Epidermal melanocyte (primary cell): Measurements from ENCODE around the gene ALK.
A peak's percentile ranks its signal among the peaks of the same experiment; 100 is the strongest.

Source experiments
- DNase-seq: peaks from one replicate; pipeline ENCODE4 v3.0.0; 2011; ENCODE audit warnings: low spot score; ENCODE audit not compliant: insufficient read length

Gene ALK

DNA sequence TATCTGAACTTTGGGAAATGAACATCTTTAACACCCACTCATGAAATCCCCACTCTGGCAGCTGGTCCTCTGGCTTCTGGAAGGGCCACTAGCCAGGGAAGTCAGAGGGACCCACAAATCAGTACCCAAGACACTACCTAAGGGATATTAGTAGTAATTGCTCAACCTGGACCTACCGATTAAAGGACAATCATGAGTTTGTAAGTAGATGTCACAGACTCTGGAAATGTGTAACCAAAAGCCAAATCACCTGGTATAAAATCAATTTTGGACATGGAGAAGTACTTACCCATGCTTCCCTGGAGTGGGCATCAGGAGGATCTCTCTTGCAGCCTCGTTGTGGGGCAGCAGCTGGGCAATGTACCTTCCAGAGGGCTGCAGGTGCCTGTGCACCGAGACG lies 389.8 kb downstream of the ALK start:
- no peak for DNase-seq

DNA sequence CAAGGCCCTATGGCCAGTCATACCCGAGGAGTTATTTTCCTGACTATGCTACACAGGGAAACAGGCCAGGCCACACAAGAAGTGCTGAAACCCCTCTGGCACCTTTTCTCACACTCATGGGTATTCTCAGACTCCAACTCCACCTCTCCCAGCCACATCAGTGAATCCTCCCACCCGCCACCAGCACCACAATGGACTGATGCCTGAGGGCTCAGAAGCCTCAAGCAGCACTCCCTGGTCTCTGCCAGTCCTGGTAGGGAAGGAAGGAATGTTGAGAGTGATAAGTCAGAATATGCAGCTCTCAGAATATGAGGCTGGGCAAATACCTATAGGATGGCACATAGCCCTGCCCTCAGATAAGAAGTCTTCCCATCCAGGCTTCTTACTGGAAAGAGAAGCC lies 391.1 kb downstream of the ALK start:
- no peak for DNase-seq

DNA sequence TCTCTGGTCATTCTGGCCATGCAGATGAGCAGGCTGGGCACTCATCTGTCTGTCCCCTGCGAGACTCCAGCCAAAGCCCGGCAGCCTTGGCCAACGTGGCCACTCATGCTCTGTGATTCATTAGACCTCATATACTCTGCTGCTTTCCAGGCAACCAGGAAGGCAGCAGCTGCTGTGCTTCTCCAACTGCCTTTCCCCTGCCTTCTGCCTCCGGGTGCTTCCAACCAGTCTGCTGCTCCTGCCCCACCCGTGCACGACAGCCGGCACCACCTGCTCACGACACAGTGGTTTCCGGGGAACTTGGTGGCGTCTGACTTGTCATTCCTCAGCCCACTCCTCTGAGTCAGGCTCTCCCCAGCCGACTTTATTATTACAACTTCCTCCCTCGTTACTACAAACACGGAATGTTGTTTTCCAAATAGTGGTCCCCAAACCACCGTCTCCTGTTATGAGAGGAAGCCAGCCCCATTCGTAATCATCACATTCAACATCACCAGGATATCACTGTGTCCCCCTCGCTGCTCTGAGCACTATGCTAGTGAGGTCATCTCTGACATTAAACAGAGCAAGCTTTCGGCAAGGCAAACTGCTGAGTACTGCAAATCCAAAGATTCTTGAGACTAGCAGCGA lies 392.4 kb downstream of the ALK start:
- no peak for DNase-seq

DNA sequence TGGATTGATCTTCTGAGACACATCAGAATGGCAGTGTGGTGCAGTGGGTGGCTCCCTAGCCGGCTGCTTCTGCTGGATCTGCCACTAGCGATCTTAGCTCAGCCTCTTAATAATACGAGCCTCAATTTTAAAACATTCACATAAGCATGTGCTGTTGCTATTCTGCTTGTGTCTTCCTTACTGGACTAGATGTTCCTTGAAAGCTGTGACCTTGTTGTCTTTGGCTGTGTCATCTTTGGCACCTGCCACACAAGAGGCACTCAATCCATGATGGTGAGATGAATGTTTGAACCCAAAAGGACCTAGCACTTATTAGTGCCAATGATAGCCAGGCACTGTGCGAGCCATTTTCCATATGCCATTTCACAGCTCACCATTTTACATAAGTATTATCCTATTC lies 393.0 kb downstream of the ALK start:
- DNase-seq: no peak

DNA sequence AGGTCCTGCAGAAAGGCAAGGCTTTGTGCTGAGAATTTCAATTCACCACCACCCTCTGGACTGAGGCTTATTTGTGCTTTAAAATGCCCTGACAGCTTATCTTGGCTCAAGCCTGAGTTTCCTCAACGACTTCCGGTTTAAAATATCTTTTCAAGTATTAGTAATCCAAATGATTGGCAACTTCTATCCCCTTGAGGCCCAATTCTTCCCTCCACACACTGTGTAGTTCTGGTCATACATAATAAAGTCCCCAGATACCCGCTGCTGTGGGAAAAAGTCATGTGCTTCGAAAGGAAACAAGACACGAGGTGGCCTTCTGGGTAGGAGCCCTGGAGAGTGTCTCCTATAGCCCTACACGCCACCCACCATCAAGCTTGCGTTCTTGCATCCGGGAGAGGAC lies 393.4 kb downstream of the ALK start:
- DNase-seq: no peak

DNA sequence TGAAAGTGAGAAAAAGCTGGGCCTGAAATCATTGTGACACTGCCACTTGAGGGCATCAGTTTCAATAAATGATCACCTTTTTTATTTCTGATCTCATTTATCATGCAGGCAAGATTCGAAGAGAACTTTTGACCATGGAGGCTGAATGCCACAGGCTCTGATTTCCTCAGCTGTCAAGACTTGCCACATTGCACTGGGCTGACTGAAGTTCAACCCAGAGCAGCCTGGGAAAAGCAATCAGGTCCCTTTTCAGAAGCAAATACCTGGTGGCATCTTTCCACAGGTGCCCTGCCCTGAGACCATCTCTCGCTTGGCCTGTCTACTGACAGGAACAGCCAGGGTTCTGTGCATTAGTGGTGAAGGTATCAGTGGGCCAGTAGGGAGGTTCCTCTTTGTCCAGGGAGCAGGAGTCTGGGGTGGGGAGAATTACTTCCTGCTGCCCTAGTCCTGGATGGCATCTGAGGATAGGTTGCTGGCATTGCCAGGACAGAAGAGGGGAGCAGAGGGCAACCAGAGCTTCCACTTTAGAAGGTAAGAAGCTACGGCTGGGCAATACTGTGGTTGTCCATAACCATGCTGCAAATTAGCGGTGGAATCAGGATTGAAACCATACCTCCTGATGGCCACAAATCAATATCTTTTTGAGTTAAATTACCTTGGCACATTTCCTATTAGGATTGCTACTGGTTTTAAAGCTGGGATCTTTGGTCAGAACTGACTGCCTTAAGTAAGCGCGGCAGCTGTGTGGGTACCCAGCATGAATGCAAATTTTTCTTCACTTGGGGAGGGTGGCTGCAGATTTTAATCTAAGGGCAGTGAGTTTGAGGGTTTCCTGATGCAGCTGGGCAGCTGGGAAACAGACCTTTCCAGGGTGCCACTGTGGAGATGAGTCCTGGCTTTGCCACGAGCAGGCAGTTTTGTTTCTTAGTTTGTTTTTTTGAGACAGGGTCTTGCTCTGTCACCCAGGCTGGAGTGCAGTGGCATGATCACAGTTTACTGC lies 394.5 kb downstream of the ALK start:
- no peak for DNase-seq

DNA sequence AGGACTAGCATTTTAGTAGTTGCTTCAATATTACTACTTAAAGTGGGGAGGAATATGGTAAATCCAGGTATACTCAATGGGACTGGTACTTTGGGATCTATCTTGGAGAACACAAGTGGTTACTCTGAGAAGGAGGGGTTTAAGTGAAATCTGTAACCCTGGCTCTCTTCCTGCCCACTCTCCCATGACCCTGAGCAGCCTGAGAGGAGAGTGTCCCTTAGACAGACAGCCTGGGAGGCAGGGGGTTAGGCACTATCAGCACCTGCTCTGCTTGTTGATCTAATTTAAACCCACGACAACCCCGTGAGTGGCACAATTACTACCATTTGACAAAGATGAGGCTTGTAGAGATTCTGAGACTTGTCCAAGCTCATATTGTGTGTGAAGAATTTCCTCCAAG lies 395.5 kb downstream of the ALK start:
- DNase-seq: no peak

DNA sequence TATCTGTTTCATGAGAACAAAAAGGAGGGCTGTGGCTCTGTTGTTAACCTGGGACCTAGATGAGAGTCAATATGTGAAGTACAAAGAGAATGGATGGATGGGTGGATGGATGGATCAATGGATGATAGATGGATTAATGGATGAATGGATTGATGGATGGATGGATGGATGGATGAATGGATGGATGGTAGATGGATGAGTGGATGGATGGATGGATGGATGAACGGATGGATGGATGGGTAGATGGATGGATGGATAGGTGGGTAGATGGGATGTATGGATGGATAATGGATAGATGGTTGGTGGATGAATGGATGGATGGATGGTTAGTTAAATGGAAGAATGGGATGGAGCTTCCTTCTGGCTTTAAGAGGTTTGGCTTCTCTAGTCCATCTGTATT lies 396.7 kb downstream of the ALK start:
- DNase-seq: no peak

DNA sequence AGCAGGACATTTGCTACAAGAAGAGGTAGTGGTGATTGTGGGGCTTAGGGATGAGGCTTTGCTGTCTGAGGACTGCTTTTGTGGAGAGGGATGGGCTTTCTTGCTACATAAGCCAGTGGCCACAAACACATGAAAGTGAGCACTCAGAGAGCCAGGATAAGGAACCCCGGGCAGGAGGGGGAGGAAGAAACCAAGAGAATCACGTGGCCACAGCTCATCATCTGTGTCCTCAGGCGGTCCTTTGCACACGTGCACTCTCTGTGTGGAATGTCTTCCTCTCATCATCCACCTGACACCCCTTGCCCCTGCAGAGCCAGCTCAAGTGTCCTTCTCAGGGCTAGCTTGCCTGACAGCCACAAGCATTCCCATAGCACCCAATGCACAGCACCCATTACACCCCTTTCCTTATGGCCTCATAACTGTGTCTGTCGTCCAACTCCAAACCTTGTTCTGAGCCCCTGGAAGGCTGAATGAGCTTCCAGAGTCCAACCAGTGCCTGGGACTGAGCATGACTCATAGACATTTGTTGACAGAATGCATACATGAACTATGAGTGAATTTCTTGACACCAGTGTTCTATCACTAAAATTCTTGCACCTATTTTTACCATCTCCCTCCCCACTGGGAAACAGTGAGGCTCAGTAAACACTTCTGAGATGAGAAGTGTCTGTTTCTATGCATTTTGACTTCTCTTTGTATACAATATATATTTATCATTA lies 398.3 kb downstream of the ALK start:
- DNase-seq: no peak

DNA sequence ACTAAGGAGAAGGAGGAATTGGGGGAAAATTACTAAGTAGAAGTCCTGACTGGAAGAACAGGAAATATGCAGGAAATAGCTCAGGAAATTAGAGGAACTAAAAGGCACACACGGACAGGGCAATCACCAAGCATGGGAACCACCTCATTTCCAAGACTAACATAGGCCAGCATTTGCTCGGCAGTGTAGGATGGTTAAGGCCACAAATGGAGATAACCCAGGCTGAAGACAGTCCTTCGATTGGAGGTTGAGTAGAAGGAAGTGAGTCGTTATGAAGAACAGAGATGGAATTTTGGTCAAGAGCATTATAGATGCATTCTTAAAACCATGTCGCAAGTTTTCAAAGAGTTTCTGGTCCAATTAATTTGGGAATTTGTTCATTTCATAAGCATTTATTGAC lies 401.4 kb downstream of the ALK start:
- no peak for DNase-seq

DNA sequence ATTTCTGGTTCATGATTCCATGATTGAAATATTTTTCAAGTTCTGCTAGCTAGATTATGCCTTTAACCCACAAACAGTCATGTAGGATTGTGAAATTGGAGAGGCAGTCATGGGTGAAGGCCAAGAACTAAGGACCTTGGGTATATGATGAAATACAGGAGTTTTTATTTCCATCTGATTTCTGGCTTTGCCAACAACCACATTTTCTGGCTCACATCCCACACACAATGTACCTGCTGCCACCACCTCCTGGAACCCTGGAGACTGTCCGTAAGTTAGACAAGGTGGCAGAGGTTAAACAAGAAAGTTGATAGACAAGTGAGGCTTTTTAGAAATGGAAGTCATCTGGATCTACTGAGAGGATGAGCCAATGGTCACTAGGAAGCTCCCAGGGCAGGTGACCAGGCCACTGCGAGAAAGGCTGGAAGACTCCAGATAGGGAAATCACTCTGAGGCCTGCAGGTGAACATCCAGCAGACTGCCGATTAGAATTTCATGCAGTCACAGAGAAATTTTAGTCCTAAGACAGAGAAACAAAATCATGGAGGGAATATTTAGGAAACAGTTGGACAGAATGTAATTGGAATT lies 402.0 kb downstream of the ALK start:
- peak; percentile 54 for DNase-seq

DNA sequence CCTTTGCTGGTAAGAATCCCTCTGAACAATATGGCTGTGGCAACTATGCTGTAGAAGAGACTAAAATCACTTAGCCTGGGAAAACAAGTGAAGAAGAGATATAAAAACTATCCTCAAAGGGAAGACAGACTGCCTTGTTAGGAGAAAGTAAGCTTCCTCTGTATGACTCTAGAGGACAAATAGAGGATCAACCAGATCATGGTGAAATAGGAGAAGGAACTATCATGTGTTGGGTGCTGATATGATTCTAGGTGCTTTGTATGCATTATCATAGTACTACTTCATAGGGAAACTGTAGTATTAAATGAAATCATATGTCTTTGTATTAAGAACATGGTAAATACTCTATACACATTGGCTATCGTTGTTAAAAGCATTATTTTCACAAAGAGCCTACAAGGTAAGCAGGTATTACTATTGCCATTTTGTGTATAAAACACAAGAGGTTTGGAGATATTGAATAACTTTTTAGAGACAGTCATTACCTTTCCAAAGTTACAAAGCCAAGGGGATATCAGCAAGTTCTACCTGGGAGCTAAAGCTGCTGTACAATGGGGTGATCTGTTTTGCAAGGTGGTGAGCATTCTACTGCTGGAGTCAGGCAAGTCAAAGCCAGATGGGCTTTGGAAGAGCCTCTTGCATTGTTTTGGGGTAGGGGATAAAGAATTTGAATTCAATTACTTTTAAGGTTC lies 402.6 kb downstream of the ALK start:
- no peak for DNase-seq

DNA sequence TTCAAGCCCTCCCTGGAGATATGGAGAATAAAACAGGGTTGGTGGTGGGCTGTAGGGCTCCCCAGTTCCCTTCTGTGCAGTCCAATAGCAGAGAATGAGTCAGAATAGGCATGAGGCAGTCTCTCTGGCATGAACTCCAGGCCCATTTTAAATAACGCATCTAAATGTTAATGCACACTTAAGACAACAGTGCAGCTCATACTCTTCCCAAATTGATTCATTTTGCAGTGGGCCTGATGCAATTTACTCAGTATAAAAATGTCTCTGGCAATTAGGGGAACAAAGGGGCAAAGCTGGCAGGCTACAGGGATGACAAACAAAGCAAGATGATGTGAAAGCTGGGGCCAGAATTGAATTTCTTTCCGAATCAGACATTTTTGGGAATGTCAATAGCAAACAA lies 403.4 kb downstream of the ALK start:
- no peak for DNase-seq

DNA sequence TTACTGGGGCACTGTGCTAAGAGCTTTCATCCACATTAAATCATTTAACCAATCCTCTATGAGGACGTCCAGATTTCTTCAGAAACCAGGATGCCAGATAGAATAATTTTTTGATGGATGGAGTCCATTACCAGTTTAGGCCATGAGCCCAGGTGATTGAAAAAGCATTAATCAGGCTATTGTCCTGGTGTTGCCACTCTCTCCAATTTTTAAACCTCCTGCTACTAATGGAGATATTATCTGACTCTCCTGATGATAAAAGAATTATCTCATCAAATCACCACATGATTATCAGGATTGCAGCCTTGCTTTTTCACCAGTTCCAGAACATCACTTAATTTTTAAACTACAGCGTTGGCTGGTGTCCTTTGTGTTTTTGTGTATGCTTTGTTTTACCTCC lies 404.0 kb downstream of the ALK start:
- DNase-seq: no peak

DNA sequence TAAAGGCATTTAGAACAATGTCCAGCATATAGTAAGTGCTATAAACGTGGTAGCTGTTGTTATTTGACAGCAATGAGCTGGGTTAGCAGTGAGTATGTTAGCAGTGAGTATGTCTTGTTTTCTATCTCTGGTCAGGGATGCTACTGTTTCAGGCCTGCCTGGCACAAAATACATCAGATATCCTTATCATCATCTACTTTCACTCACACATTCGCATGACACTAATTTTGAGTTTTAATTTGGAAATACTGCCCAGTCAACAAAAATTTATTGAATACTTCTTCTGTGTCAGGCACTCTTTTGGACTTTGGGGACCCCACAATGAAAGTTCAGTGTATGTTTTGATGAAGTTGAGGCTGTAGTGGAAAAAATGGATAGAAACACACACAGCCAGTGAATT lies 404.6 kb downstream of the ALK start:
- no peak for DNase-seq

DNA sequence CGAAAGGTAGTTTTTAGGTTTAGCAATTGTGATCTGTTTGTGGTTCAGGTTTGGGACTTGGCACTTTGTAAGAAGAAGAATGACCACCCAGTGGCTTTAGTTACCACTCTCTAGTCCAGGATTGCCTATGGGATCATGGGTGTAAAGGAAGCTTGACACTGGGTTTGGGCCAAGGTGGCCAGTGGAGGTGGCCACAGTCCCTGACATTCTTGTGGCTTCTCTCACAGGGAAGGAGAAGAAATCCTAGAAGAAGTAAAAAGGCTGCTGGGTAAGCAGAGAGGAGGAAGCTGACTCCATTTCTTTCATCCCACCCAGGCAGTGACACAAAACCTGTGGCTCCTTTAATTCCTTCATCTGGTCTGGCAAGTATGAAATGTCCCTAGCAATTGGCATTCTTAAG lies 411.5 kb downstream of the ALK start:
- DNase-seq: no peak

DNA sequence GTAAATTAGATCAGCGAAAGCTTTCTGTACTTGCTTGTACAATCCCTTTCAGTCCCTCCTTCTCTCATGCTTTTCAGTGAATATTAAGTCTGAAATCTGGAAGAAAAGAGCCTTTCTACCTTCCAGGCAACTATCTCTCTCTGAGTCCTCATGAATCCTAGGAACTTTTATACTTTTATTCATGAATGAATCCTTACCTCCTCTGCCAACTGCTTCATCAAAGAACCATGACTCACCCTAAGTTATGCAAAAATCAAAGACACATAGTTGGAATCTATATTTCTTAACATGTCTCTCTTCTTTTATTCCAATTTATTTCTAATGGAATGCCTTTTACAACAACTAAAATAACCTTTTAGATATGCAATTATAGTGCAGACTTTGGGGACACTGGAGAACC lies 412.0 kb downstream of the ALK start:
- DNase-seq: no peak

DNA sequence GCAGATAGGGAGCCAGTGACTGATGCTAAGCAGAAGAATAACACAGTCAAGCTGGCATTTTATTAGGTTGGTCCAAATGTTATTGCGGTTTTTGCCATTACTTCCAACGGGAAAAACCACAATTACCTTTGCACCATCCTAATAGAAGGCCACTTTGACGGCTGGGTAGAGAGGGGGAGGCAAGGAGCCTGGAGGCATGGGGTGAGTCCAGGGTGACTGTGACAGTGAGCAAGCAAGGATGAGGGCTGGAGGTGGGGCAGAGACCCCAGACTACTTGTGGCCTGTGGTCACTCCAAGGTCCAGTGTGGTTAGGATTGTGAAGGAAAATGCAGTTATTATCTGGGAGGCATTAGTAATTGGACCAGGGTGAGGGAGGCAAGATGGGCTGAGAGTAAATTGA lies 416.6 kb downstream of the ALK start:
- DNase-seq: no peak

DNA sequence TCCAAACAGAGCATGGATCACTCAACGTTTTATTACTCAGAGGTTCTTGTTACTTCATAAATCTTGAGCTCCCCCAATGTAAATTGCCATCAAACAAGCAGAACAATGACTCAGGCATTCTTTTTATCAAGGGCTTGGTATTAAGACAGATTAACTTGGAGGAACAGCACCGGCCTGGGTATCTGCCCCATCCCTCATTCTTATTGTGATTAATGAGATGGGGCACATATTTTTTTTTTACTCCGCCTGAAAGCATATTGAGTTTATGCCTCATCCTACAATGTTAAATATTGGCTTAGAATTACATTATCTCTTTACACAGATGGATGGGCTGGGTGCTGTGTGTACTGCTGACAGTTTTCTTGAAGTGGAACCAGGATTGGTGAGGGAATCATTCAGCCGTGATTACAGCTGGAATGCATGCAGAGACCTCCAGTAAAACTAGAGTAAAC lies 418.9 kb downstream of the ALK start:
- DNase-seq: no peak

DNA sequence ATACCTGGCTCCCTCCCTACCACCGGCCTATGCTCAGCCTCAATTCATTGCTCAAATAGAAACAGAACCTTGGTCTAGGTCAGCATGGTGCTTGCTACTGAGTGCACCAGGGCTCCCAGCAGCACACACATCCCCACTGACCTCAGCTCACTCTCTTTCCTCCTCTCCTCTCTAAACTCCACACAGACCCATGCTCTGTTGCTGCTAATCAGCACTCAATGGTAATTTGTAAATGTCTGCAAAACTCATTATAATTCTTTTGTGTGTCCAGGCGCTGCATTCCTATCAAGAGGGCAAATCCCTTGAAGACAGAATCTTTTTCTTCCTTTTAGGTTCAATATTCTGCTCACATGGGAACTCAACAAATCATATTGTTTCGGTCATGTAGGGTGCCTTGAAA lies 424.0 kb downstream of the ALK start:
- no peak for DNase-seq

DNA sequence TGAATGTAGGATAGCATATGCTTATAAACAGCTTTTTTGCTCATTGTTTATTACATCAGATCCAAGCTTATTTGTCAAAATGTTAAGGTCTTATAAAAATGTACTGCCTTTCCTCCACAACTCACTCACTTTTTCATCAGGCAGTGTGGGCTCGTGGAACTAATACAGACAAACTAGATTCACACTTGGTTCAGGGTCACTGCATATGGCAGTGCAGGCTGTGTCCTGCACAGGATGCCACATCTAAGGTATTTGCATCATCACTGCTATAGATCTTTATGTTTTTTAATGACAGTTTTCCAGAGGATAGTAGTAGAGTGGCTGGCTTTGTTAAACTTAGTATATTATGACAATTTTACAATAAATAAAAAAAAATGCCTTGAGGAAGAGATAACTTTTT lies 425.2 kb downstream of the ALK start:
- DNase-seq: no peak
